Bone marrow (tissue), 2 donors: ENCODE data around the gene SLC17A6.

Experiments used
- DNase-seq, 2 donors: peaks; one replicate each; lab custom pipeline; 2025; lab: John Stamatoyannopoulos, UW

SLC17A6 gene

DNA sequence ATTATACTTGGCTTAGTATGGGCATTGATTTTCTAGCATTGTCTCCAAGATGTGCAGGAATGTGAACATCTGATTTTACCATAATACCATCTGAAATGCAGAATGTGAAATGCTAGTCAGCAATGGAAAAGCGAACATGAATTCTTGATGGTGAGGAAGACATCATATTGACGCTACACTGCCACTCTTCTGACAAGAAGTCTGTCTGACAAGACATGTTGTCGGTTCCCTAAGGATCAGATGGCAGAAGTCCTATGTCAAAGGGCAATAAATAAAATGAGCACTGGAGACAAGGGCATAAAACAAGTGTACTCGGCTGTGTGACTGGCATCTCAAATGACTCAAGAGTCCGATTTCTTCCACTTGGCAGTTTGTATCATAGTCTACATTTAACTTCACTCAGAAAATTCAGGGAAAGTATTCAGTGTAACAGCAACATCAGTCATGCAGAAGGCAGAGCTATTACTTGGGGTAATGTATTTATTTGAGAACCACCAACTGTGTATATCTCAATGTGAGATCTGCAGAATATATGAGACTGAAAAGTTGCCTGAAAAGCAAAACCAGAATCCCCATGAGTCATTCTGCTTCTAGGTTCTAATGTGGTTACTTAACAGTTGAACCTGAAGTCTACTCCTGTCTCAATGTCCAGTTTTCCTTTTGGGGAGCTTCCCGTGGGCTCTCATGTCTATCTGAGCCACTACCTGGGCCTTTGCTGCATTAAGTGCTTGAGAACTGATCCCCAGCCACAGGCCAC, 51.5 kb downstream of the SLC17A6 start:
- no peak for DNase-seq

GRCh38 chr11:22390283-22390655, 52.1 kb downstream of the SLC17A6 start:
- DNase-seq, result no peak

DNA sequence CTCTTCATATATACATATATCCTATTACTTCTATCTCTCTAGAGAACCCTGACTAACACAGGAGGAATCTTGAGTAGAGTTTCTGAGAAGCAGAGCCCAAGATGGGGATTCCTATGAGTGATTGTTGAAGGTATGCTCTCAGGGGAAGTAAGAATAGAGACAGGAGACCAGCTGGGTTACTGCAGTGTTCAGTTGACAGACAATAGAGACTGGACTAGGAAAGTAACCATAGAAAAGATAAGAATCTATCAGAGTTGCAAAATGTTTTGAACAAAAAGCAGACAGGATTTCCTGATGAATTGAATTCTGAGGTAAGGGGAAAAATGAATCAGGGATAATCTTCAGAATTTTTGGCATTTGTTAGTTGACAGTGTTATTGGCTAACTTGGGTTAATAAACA, 54.4 kb downstream of the SLC17A6 start:
- DNase-seq, result no peak

DNA sequence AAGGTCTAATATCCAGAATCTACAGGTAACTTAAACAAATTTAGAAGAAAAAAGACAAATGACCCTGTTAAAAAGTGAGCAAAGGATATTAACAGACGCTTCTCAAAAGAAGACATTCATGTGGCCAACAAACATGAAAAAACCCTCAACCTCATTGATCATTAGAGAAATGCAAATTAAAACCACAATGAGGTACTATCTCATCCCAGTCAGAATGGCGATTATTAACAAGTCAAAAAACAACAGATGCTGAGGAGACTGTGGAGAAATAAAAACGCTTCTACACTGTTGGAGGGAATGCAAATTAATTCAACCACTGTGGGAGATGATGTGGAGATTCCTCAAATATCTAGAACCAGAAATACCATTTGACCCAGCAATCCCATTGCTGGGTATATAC, 67.2 kb downstream of the SLC17A6 start:
- no peak for DNase-seq

DNA sequence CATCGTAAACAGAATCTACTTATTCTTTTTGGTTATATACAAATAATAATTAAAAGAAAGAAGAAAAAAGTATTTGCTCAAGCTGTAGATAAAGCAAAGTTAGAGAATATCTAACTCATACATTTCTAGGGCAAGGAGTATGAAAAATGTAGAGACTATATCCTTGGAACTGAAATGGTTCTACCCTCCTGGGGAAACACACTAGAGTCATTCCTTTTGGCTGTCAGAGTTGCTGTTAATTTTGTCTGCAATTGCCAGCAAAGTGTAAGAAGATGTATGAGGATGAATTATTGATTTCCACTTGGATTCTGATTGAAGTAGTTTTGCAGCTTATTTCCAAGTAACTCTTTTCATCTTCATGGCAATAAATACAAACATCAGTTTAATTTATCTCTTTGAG, 69.1 kb downstream of the SLC17A6 start:
- DNase-seq, result no peak

DNA sequence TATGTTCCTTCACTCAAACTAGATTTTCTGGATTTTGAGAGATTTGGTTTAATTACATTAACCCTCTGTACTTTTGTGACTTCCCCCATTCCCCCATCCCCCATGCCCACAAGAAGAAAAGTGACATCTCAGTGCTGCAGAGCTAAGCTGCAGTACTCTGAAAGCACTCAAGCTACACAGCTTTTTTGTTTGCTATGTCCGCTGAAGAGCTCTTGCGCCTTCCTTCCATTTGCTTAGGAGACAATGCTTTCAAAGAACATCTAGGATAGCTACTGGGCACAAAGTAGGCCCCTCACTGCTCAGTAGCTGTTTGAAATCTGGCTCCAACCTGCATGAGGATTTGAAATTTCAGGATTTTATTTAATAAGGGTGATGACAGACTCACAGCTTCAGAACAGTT, 69.7 kb downstream of the SLC17A6 start:
- no peak for DNase-seq

- no peak for DNase-seq
Measured at GRCh38 chr11:22415476-22415875, 77.3 kb downstream of the SLC17A6 start.

DNA sequence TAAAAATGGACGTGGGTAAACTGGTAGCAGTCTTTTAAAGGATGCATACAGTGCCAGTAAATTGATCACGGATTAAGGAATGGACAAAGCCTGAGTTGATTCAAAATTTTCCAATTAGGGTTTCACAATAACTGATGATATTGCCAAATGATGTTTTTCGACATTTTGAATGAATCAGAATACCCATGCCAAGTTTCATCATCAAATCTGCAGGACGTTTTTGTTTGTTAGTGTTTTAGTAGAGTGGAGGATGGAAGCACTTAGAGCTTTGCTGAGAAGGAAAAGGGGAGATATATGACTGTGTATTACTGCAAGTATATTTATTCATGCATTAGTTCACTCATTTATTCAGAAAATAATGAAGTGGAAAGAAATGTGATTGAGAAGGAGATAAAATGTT, 78.3 kb downstream of the SLC17A6 start:
- DNase-seq, result no peak

DNA sequence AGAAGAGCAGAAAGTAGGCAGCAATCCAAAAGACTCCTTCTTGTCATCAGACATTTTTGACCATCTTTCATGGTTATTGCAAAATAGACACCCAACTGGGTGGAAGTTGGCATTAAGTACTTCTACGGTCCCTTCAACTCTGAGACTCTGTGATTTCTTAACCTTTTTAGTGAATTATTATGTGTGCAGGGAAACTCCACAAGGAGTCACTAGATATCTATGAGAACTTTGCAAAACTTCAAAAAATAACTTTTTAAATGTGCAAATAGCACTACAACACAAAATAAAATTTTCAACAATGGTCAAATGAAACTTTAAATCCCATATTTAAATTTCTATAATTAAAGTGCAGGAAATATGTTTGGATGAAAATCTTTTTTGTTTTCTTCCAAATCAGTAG, 88.7 kb downstream of the SLC17A6 start:
- no peak for DNase-seq
